ENCODE data around the gene TTC19. TPM values are rescaled to one million over a fixed set of nuclear protein-coding genes. Genes with fewer than 3 reads are reported as not detected.

Gene TTC19
- total and polyA plus RNA-seq, 8 donors: 12.6 to 1,106 (median 54.0) TPM

DNA sequence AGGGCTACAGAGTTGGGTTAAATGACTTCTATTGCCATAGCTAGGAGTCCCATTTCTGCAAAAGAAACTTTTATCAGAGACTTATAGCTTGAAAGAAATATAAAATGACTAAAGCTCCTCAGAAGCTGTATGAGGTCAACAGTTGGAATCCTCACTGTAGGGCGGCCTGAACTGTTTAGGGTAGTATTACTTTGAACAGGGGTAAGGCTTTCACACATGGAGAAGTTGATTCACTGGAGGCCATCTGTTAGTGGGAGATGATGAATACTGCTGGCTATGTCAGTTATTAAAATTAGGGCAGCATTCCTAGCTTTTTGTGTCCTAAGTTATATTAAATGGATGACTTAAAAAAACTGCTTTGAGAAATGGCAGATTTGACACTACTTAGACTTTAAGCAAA, 6.0 kb downstream of the TTC19 start:
- peaks cover 59 to 91% (median 87%) of the 10 kb centered on the region in 4 donors for H3K36me3 ChIP-seq
- 96 to 100% (median 98%) methylated on average over 1 of the region's 1 CpG for WGBS, 5 donors
- no peak overlapping the region for H3K4me3 ChIP-seq
- H3K27me3 ChIP-seq: no peaks in the 10 kb centered on the region
- intact Hi-C loops (cut with DNase I; ENCODE audit: low total_unique reads): no loop called here
- no peak for DNase-seq
- H3K4me1 ChIP-seq: peaks cover 6 to 16% (median 11%) of the 10 kb centered on the region in 4 donors
- no peaks in the 10 kb centered on the region for H3K9me3 ChIP-seq
- TF ChIP-seq POLR2A (IDR thresholded peaks at IDR 0.05) (no peak), EP300 (IDR thresholded peaks at IDR 0.05) (no peak), CTCF (IDR thresholded peaks at IDR 0.05) (no peak), POLR2AphosphoS5 (IDR thresholded peaks at IDR 0.05) (no peak)
- H3K27ac ChIP-seq: no peak overlapping the region

GRCh38 chr17:16007439-16007838, 7.8 kb downstream of the TTC19 start:
- no peak overlapping the region for H3K27ac ChIP-seq
- no peak overlapping the region for H3K4me3 ChIP-seq
- H3K4me1 ChIP-seq: peaks cover 0 to 18% (median 9%) of the 10 kb centered on the region in 4 donors
- peaks cover 54 to 94% (median 90%) of the 10 kb centered on the region in 4 donors for H3K36me3 ChIP-seq
- no peak for DNase-seq
- H3K27me3 ChIP-seq: no peaks in the 10 kb centered on the region
- no peaks in the 10 kb centered on the region for H3K9me3 ChIP-seq
- 81 to 92% (median 89%) methylated on average over 3 of the region's 3 CpGs for WGBS, 5 donors
- TF ChIP-seq POLR2A (IDR thresholded peaks at IDR 0.05) (no peak), CTCF (IDR thresholded peaks at IDR 0.05) (no peak), EP300 (IDR thresholded peaks at IDR 0.05) (no peak), POLR2AphosphoS5 (IDR thresholded peaks at IDR 0.05) (no peak)
- intact Hi-C loops (cut with DNase I; ENCODE audit: low total_unique reads): no loop called here

- intact Hi-C loops (cut with DNase I; ENCODE audit: low total_unique reads): no loop called here
- H3K36me3 ChIP-seq: peaks cover 7 to 74% (median 65%) of the 10 kb centered on the region in 4 donors
- peak overlapping the region in 1 of 5 donors; percentile 29 for H3K27ac ChIP-seq
- H3K9me3 ChIP-seq: no peaks in the 10 kb centered on the region
- peak in 3 of 7 experiments; percentile 22 to 51 (median 26) for TF ChIP-seq CTCF (IDR thresholded peaks at IDR 0.05)
- no peak for TF ChIP-seq POLR2AphosphoS5 (IDR thresholded peaks at IDR 0.05)
- 52 to 59% (median 54%) methylated on average over 3 of the region's 3 CpGs for WGBS, 5 donors
- H3K4me1 ChIP-seq: peaks cover 0 to 24% (median 13%) of the 10 kb centered on the region in 4 donors
- H3K4me3 ChIP-seq: no peak overlapping the region
- DNase-seq: peak in 1 of 2 donors; percentile 33
- no peaks in the 10 kb centered on the region for H3K27me3 ChIP-seq
Measured at GRCh38 chr17:16013943-16014407, 14.4 kb downstream of the TTC19 start.

DNA sequence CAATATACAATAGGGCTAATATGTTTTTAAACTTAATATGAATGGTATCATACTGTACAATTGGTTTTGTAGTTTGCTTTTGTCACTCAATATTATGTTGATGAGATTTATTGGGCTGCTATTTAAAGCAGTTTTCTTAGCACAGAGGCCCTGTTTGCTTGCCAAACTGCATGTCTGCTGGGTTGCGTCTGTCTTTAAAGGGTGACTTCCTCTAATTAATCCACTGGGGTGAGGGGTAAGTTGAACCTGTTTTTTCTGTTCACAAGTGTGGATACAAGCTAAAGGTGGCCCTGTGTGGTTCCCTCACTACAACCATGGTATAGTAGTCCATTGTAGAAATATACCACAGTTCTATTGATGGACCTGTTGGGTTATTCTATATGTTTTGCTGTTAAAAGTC, 19.7 kb downstream of the TTC19 start:
- no peak for TF ChIP-seq CTCF (IDR thresholded peaks at IDR 0.05)
- TF ChIP-seq EP300 (IDR thresholded peaks at IDR 0.05): no peak
- no peak for TF ChIP-seq POLR2A (IDR thresholded peaks at IDR 0.05)
- no peak for TF ChIP-seq POLR2AphosphoS5 (IDR thresholded peaks at IDR 0.05)
- no peak overlapping the region for H3K4me3 ChIP-seq
- no peaks in the 10 kb centered on the region for H3K9me3 ChIP-seq
- H3K36me3 ChIP-seq: peaks cover 11 to 76% (median 65%) of the 10 kb centered on the region in 4 donors
- no peaks in the 10 kb centered on the region for H3K27me3 ChIP-seq
- intact Hi-C loops (cut with DNase I; ENCODE audit: low total_unique reads): no loop called here
- WGBS, 5 donors: 72 to 92% (median 74%) methylated on average over 1 of the region's 1 CpG
- H3K4me1 ChIP-seq: peaks cover 0 to 8% (median 0%) of the 10 kb centered on the region in 4 donors
- no peak overlapping the region for H3K27ac ChIP-seq
- DNase-seq: no peak
